NCI-H2107 treated with DMSO at 0.1 percent for 48 hours (cell line): ENCODE measurements around the gene CCDC182.

Experiments used
- DNase-seq: peaks from one replicate; lab custom pipeline; 2025; ENCODE audit not compliant: unreplicated experiment; lab: John Stamatoyannopoulos, UW

The CCDC182 gene

DNA sequence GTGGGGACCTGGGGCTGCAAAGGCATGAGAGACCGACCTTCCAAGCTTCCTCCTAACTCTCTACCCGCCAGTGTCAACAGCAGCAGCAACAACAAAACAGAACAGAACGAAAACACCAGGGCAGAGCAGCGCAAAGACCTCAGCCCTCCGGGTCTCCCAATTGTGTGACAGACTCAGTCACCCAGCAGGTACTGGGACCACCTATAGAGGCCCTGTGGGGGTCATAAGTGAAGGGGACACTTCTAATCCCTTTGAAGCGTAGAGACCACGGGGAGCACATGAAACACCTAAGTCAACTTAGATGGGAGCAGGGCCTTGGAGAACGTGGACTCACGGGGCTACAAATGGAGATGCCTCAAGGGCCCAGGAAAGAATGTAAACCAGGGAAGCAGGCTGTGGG, 12.6 kb upstream of the CCDC182 start:
- no peak for DNase-seq

DNA sequence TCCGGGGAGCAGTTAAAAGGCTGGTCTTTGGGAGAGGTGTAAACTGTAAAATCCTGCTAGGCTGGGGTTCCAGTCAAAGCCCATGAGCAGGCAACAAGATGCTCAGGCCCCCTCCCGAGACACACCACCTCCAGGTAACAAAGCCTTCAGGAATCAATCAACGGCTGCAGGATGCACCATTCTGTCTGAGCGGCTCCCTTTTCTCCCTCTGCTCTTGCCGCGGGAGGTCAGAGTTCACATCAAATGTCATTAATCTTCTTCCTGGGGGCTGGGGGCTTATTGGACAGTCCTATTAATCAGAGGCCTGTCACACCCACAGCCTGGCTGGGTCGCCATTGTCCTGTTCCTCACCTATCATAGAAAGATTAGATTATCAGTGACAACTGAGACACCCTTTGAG, 11.9 kb upstream of the CCDC182 start:
- no peak for DNase-seq

DNA sequence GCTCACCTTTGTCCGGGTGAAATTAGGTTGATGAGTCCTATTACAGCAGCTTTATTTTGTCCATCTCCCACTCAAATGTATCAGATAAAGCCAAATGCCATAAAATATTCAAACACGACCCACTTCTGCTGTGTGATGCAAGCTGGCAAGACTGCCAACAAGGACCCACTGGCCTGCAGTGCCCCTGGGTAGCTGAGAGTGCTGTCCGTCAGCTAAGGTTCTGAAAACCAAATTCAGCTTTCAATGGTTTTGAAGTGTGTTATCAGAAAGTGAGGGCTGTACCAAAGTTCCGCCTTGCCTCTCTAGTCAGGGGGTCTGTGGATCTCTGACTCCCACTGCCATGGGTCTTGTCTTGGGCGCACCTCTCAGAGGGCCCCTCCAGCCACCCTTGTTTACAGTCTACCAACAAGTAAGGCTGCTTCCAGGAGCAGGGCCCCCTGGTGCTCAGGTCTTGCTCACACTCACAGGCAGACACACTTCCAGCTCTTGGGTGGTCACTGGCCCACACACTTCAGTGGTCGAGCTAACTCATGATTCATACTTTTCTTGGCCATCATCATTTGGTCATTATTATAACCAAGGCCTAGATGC, 10.5 kb upstream of the CCDC182 start:
- DNase-seq: no peak

DNA sequence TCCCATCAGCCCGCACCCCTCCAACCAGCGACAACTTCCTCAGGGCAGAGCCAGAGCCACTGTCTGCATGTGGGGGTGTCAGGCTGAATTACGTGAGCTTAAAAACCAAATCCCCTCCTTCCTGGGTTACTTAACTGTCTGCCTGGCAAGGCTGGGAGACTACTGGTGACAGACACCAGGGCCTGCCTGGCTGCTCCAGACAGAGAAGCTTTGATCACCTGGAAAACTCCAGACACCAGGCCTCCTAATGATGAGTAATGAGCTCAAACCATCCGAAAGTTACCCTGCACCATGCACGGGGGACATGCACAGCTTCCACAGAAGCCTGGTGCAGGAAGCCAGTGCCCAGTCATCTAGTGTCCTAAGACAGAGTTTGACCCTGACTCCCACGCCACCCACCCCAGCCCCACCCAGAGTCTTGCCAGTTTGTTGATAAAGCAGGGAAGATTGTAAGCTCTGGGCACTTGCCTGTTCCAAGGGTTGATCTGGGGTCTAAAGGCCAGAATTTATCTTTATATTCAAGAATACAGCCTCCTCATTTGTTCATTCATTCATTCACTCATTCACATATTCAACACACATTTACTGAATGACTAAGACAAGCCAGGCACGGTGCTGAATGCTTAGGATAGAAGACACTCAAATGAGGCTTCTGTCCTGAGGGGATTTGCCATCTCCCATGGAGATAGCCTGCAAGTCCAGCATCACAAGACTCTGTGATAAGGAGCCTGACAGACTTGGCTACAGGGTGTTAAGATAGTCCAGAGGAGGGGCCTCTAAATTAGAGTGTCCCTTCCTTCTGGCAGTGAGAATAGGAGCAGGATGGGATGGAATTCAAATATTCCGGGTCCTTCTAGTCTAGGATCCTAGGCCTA, 7.2 kb upstream of the CCDC182 start:
- no peak for DNase-seq

DNA sequence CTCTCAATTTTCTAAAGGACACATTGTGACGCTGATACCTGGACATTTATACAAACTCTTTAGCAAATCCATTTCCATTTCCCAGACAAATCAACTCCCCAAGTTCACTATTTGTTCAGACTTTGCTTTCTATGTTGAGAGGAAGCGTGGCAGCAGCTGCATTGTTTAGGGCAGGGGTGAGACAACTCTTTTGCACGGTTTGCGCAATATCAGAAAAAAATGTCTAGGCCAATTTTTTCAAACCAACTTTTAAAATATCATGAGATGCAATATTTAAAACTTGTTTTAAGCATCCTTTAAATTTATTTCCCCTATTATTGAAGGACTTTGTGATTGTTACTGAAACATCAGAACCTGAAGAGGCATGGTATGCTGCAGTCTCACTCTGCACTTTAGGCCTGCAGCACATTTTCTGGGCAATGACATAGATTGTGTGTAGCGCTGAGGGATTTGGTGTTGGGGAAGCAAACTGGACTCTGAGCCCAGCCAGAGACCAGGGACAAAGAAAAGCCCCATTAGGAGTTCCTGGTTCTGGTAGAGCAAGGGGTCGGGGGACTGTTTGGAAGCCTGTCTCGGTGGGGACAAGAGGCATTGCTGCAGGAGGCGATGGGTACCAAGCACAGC, 6.4 kb upstream of the CCDC182 start:
- DNase-seq: no peak

DNA sequence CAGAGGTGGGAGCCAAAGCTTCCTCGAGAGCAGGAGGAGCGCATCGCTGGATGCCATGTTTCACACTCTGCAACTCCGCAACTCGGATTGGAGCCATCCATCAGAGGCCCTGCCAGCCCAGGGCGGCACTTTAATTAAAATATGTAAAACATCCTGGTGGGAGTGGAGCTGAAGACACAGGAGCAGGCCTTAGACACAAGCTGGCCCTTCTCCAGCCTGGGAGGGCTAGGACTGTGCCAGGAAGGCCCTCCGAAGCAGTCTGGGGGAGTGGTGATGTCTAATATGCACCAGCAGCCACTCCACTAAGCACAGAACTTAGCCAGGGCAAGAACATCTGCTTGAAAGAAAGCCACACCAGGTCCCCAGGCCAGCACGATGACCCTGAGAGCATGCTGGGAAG, 5.8 kb upstream of the CCDC182 start:
- no peak for DNase-seq

DNA sequence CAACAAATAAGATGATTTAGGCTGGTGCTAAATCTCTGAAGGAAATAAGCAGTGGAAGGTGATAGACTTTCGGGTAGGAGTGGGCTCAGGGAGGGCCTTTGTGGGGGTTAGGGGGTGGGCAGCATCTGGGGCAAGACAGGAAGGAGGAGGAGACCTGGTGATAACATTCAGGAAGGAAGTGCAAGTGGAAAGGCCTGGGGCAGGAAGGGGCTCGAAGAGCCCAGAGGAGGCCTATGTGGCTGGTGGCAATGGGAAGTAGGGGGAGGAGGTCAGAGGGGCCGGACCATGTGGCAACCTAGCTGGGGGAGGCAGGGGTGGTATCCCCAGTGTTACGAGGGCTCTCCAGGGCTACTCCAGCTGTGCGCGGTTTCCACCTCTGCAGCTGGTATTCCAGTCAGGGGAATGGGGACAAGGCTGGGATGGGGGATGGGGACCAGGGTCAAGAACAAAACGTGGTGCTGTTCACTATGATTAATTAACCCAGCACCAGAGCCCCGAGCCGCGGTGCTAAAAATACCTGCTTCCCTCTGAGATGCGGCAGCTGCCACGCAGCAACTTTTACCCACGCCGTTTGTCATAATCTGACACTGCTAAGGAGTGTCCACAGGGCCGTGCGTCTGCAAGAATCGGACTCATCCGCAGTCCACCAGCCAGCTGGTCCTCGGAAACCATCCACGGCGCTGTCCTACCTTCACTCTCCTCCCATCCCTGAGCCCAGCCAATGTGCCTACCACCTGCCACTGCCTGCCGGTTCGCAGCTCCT, 5.2 kb upstream of the CCDC182 start:
- no peak for DNase-seq

DNA sequence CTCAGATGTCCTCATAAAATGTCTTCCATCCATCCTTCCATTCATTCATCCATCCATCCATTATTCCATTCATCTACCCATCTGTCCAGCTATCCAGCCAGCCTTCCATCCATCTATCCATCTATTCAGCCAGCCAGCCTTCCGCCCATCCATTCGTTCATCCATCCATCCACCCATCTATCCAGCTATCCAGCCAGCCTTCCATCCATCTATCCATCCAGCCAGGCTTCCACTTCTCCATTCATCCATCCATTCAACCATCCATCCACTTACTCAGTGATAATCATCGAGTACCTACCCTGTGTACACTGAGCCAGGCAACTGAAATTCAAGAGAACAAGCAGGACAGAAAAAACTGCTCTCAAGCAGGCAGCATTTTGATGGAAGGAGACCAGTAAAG, 4.6 kb upstream of the CCDC182 start:
- DNase-seq: no peak

DNA sequence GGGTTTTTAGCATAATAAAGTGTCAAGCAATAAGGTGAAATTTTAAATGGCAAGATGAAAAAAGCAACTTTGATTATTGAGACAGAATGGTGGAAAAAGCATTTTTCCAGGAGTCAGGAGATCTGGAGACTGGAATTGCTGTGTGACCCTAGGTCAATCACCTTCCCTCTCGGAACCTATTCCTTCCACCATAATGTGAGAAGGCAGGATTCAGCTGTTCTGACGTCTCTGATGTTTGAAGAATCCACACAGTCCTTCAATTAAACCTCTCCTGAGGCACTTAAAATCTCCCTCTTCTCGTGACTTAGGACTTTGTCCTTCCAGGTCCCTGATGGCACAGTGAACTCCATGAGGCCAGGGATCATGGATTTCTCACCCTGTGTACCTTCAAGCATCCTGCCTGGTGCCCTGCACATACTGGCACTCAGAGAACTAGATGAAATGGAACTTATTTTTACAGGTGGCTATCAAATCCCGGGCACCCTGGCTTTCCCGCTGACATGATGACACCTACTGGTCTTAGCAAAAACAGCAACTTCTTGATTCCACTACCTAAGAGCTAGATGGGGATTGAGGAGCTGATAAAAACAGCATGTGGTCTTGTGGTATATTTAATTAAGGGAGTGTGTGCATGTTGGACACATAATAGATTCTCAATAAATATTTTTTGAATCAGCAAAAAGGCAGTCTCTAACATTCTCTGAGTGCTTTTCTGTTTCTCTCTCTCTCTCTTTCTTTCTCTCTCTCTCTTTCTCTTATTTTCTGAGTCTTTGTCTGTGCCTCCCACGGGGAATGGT, 2.3 kb upstream of the CCDC182 start:
- DNase-seq: peak; percentile 78

DNA sequence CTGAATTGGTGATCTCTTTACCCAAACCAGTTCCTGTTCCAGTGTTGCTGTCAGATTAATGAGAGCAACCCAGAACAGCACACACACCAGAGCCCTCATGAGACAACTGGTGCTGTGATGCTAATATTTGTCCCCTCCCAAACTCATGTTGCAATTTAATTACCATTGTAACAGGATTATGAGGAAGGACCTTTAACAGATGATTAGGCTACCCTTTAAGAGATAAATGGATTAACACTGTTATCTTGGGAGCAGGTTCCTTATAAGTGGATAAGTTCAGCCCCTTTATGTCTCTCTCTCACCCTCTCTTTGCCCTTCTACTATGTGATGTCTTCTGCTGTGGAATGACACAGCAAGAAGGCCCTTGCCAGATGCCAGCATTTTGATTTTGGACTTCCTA, 1.1 kb upstream of the CCDC182 start:
- no peak for DNase-seq

DNA sequence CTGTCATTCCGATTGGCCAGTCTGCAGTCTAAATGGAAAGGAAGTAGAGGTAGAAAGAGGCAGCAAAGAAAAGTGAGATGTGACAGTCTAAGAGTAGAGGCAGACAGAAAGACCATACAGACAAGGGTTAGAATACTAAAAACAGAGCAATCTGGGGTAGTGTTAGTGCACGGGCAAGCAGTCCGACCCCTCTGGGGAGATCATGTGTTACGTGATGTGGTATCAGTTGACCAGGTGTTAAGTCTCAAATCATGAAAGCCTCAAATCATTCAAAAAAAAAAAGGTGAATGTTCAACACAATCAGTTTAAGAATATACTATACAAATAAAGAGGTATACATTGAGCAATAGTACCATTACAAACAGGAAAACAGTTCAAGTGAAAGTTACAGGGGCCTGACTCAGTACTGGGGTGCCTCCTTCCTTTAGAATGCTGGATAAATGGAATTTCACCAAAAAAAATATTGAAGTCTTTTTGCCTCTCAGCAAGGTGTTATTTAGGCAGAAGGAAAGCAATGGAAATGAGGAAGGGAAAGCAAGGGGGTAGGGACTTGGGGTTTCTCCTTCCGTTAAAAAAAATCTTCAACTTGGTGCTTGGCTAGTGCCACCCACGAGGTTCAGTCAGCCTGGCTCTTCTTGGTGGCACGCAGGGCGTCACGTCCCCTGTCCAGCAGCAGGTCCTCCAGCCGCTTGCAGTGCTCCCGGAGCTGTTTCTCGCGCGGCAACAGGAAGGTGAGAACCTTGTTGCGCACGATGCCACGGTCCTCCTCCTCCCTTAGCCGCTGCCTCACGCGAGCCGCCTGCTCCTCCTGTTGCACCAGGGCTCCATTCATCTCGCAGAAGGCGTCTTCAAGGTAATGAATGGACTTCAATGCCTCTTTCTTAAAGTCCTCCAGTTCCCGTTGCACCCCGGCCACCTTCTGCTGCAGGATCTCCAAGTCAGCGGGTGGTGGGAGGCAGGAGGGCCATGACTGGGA, 616 bp downstream of the CCDC182 start:
- no peak for DNase-seq

DNA sequence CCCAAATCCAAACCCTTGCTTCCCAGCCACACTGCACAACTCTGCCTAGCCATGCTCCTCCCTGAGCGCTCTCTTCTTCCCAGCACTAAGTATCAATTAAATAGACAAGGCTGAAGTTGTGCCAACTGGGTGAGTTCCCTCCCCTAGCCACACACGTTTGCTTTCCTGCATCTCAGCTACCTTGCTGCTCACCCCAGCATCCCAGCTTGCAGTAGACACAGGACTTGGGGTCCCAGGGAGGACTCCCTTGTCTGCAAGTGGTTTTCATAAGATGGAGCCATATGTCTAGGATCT, 4.9 kb downstream of the CCDC182 start:
- DNase-seq: no peak

DNA sequence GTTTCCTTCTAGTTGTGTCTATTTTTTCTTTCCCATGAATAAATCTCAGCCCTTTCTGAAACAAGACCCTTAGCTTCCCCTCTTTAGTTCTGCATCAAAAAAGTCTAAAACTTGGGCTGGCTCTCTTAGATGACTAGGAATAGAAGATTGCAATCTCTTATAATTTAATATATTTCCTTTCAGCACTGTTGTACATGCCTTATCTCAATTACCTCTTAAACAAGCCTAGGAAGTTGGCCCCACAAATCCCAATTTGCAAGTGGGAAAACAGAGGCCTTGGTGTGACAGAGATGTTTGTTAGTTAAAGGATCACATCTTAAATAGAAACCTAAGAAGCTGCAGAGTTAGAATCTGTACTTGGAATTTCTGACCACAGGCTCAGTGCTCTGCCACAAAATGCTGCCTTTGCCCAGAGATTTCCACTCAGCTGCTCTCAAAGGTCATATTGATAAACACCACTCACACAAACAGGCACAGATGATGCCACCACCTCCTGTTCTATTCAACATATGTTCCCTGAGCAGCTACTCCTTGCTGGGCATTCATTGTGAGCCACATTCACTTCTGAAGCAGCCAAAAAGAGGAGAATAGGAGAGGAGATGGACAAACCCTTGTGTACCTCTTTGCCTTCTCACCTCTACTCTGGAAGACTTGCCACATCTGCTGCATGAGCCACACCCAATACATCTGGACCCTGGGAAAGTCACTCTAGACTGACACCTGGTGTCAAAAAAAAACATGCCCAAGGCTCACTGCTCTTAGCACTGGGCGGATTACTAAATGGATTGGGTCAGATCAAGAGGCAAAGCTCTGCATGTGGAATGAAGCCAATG, 5.5 kb downstream of the CCDC182 start:
- DNase-seq: no peak

DNA sequence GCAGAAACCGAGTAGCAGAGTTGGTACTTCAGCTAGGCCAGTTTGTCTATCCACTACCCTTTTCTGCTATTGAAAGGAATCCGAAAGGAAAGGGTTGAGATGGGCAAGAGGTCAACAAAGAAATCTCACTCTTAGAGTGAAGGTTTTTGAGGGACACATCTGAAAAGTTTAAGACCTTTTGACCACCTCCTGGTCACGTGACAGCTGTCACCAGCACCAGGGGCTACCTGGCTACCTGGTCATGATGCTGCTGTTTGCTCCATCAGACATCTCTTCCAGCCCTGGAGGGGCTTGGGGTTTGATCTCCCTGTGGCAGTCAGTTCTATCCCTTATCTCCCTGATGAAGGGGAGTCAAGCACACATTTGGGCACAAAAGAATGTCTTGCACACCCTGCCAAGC, 7.6 kb downstream of the CCDC182 start:
- no peak for DNase-seq

DNA sequence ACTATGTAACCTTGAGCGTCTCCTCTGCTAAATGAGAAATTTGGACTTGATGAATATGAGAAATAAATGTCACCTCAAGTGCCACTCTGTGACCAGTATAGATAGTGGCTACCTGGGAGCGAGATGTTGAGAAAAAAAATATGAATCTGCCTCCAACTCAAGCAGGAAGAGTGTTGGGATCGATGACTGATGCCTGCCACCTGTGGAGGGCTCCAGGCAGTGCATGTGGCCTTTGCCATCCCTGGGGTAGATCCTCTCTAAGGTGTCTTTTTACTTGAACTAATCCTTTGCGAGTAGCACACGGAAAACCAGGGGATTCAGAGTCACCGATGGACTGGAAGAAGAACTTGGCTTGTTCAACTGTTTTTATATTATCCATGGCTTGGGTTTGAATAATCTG, 9.4 kb downstream of the CCDC182 start:
- DNase-seq: peak; percentile 9

DNA sequence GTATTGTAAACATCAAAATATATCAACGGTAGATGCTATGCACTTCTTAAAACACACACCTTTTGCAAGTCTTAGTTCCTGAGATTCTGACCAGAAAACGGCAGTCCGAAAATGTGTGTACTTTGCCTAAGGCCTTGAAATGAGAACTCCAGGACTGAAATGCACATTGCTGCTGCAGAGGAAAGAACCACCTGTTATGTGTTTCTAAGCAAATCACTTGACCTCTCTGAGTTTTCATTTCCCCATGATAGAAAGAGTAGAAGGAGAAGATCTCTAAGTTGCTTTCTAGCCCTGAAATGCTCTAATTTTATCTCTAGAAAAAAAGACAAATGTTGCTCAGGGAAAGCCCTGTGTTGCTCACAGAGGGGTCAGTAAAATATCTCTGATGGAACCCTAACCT, 9.9 kb downstream of the CCDC182 start:
- DNase-seq: no peak

DNA sequence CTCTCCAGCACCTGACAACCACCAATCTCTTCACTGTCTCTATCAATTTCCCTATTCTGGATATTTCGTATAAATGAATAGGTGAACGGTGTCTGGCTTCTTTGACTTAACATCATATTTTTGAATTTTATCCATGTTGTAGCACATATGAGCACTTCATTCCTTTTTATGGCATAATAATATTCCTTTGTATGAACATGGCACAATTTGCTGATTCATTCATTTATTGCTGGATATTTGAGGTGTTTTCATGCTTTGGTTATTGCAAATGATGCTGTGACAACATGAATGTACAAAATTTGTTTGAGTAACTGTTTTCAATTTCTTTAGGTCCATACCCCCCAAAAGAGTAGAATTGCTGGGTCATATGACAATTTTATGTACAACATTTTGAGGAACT, 12.0 kb downstream of the CCDC182 start:
- no peak for DNase-seq

DNA sequence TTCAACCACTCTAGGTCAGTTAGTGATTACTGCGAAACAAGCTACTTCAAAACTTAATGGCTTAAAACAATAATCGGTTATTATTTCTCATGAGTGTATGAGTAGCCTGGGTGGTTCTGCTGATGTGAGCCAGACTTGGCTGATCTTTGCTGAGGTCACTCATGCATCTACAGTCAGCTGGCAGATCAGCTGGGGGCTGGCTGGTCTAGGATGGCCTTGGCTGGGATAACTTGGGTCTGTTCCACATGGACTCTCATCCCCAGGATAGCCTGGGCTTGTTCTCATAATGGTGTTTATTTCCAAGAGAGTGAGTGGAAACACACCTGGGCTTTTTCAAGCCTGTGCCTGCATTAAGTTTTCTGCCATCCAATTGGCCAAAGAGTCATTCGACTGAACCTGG, 13.0 kb downstream of the CCDC182 start:
- peak; percentile 57 for DNase-seq
